NCI-H128 (cell line): ENCODE results near the gene ZNF302.
"Not testable (repeated sequence)": the region's sequence is repeated elsewhere in the genome, so short reads cannot be mapped to it uniquely, and the experiment has no call there.

Source experiments
- DNase-seq: peaks from one replicate; lab custom pipeline; 2025; ENCODE audit not compliant: unreplicated experiment; lab: John Stamatoyannopoulos, UW

The ZNF302 gene

DNA sequence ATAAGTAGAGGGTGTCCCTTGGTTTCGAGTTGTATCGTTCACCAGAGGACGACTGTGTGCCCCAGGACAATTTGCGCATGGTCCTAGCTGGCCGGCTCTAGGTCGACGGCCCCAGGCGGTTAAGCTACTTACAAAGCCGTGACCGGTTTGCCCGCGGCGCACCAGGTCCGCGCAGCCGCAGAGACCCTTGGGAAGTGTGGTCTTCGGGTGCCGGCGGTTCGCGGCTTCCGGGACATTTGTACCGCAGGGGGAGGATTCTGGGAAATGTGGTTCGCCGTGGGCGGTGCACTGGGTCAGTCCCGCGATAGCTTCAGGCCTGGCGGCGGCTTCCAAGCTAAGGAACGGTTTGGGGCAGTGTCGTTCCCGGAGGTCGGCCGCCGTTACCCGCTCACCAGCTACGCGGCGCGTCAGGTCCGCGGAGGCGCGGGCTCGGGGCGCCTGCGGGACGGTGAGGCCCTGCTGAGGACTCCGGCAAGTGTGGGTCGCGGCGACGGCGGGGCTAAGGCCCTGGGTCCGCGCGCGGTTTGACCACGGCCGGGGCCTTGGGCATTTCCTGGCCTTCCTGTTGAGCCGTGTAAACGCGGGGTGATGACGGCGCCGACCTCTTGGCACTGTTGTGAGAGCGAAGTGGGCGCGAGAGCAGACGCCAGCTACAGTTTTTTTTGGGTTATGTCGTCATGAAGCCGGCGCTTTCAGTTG lies at the start of gene ZNF302:
Gene ZNF302, plus strand, starts transcription at position 293 of the 699 bp plus-strand sequence. CDS start 1,127 bp downstream, outside the sequence.
- peak; percentile 87 for DNase-seq

DNA sequence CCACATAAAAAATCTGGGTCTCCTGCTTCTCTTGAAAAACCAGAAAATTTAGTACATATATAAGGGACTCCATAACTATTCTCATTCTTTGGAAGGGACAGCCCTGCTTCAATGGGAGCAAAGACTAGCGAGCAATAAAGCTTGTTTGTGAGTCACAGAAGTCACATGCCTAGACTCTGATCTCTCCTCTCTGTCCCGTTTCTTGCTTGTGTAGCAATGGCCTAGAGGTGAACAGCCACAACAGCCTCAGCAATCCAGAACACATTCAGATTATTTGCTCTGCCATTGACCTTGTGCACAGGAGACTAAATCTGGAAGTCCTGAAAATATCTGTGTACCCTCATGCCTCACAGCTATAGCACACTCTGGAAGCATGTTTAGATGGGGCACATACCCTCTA lies 43.7 kb upstream of the ZNF302 start:
- DNase-seq: no peak

DNA sequence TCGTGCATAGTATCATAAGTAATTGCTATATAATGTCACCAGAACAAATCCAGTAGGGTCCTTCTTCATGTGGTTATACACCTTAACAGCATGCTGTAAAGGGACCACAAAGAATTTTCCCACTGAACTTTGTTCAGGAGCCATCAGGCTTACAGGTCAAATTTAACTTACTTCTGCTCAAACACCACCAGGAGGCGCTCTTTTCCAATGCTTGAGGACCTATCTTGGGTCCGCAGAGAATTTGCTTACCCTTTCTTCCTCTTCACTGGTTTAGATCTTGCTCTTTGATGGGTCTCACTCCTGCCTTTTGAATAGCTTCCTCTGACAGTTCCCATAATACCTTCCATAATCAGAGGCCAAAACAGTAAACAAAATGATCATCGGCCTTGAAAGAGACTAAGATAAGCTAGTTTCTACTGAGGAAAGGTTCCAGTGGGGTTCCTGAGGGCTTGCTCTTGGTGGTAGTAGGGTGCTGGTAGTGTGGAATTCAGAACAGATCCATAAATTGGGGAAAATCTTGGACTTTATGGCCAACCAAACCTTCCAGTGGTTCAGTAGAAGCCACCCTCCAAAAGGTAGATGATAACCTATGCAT lies 37.9 kb upstream of the ZNF302 start:
- DNase-seq: peak; percentile 71

- DNase-seq: no peak
Observed at GRCh38 chr19:34642241-34642640, 35.2 kb upstream of the ZNF302 start.

GRCh38 chr19:34644991-34645461 lies 32.5 kb upstream of the ZNF302 start:
- no peak for DNase-seq

DNA sequence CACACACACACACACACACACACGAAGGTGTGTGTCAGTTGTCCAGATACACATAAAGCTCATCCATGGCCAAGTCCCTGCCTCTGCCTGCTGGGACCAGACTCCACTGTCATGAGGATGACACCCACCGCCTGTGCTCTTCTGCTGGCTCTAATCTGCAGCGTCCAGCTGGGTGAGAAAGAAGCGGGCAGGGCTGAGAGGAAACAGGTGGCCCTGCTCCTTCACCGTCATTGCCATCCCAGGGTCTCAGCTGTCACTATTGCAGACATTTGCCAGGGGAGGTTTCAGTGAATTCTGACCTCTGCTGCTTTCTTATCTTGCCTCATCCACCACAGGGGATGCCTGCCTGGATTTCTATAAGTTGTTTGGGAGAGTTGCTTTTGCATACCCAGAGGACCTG lies 31.9 kb upstream of the ZNF302 start:
- no peak for DNase-seq

- DNase-seq: no peak
Observed at GRCh38 chr19:34649886-34650543, 27.5 kb upstream of the ZNF302 start.

DNA sequence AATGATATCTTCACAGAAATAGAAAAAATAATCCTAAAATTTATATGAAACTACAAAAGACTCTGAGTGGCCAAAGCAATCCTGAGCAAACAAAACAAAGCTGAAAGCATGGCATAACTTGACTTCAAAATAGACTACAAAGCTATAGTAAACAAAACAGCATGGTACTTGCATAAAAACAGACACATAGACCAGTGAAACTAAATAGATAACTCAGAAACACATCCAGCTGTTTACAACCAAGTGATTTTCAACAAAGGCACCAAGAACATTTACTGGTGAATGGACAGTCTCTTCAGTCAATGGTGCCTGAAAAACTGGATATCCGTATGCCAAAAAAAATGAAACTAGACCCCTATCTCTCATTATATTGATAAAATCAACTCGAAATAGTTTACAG lies 25.7 kb upstream of the ZNF302 start:
- DNase-seq: no peak

- no peak for DNase-seq
Observed at GRCh38 chr19:34654796-34655195, 22.7 kb upstream of the ZNF302 start.

- DNase-seq: no peak
Observed at GRCh38 chr19:34655651-34656050, 21.8 kb upstream of the ZNF302 start.

DNA sequence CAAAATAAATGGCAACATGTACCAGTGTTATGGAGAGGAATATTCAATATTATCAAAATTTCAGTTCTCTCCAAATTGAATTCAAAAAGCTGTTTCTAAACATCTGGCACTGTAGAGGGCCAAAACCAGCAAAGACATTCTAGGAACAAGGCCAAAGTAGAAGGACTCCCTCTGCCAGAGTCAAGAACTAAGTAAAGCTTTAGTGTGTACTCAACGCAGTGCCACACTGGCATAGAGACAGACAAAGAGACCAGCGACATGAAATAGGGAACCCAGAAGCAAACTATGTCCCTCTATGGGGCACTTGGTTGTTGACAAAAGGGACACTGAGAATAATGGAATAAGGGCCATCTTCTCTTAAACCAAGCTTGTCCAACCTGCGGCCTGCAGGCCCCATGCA lies 16.1 kb upstream of the ZNF302 start:
- DNase-seq: no peak

DNA sequence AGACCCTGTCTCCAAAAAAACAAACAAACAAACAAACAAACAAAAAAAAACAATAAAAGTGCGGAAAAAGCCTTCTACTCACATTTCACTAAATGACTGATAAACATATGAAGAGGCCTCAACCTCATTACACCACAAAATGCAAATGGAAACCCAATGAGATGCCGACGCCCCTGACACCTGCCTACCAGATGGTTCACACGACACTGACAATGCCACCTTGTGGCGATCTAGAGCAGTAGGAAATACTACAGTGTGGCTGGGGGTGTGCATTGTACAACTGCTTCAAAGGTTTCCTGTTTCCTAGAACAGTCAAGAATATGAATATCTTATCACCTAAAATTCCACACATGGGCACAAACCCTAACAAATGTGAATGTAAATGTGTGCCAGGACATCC lies 14.6 kb upstream of the ZNF302 start:
- no peak for DNase-seq

GRCh38 chr19:34664168-34664567 lies 13.3 kb upstream of the ZNF302 start:
- DNase-seq: no peak

DNA sequence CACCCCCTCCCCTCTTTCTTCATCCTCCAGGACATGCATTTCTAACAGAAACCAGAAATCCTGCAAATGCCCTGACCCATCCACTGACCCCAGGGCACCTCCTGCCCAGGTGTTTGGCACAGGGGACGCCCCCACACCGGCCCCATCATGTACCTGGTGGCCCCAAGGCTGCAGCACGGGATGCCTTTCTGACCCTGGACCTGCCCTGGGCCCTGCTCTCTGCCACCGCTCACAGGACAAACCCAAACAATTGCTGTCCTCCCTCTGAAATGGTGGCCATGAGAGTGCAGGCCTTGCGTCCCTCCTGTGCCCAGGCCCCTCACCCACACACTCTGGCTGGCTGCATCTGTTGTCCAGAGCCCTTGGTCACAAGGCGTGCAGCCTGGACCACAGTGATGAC lies 12.6 kb upstream of the ZNF302 start:
- DNase-seq: no peak

GRCh38 chr19:34665275-34665674 lies 12.2 kb upstream of the ZNF302 start:
- not testable (repeated sequence) for DNase-seq

GRCh38 chr19:34666200-34666957 lies 11.1 kb upstream of the ZNF302 start:
- no peak for DNase-seq

DNA sequence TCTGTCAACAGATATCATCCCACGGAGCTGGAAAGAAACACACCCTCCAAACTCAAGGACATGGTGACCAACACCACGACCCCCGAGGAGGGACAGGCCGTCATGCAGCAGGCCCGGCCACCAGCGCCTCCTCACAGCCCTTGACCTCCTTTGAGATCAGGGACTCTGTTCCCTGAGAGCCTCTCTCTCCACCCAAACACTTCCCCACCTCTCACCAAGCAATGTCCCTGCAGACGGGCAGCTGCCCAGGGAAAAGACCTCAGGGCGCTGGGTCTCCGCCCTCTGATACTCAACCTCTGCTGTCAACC lies 10.6 kb upstream of the ZNF302 start:
- no peak for DNase-seq

- peak; percentile 21 for DNase-seq
Observed at GRCh38 chr19:34667349-34668076, 10.0 kb upstream of the ZNF302 start.

GRCh38 chr19:34668077-34668689 lies 9.3 kb upstream of the ZNF302 start:
- peak; percentile 11 for DNase-seq

- DNase-seq: not testable (repeated sequence)
Observed at GRCh38 chr19:34668690-34669089, 8.8 kb upstream of the ZNF302 start.

- DNase-seq: no peak
Observed at GRCh38 chr19:34669305-34669704, 8.2 kb upstream of the ZNF302 start.
